ENCODE results near the gene SRP54. TPM values are rescaled to one million over a fixed set of nuclear protein-coding genes. Genes with fewer than 3 reads are reported as not detected.

The SRP54 gene
- total RNA-seq, 4 donors from 2014 or later, result 40.5 to 48.9 (median 47.1) TPM

DNA sequence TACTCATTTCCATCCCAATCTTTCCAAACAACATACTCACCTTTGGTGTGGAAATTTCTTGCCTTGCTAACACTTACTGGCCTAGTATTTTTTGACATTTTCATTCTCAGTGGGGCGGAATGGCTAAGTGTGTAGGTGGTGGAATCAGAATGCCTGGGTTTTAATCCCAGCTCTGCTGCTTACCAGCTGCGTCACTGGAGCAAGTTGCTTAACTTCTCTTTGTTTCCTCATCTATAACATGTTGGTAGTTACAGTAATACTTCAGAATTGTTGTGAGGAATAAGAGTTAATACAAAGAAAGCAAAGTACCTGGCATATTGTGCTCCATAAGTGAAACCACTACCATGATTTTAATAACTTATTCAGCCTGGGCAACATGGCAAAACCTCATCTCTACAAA is 60.3 kb downstream of the SRP54 start:
- H3K27me3 ChIP-seq, result no peaks in the 10 kb centered on the region
- no peak overlapping the region for H3K4me3 ChIP-seq
- H3K36me3 ChIP-seq, result no peaks in the 10 kb centered on the region
- no peak overlapping the region for H3K27ac ChIP-seq
- TF ChIP-seq POLR2AphosphoS5 (IDR thresholded peaks at IDR 0.05) (no peak), POLR2A (IDR thresholded peaks at IDR 0.05) (no peak), EP300 (IDR thresholded peaks at IDR 0.05) (no peak)
- TF ChIP-seq, protein P1, sequence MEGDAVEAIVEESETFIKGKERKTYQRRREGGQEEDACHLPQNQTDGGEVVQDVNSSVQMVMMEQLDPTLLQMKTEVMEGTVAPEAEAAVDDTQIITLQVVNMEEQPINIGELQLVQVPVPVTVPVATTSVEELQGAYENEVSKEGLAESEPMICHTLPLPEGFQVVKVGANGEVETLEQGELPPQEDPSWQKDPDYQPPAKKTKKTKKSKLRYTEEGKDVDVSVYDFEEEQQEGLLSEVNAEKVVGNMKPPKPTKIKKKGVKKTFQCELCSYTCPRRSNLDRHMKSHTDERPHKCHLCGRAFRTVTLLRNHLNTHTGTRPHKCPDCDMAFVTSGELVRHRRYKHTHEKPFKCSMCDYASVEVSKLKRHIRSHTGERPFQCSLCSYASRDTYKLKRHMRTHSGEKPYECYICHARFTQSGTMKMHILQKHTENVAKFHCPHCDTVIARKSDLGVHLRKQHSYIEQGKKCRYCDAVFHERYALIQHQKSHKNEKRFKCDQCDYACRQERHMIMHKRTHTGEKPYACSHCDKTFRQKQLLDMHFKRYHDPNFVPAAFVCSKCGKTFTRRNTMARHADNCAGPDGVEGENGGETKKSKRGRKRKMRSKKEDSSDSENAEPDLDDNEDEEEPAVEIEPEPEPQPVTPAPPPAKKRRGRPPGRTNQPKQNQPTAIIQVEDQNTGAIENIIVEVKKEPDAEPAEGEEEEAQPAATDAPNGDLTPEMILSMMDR (IDR thresholded peaks at IDR 0.05), result no peak
- no peak for ATAC-seq
- 94 to 100% methylated on average over 1 to 2 of the region's 2 CpGs for WGBS, 2 donors (ENCODE audit: low coverage in 1 of 2)
- H3K4me1 ChIP-seq, result peaks cover 0 to 18% (median 7%) of the 10 kb centered on the region in 3 donors
- no peaks in the 10 kb centered on the region for H3K9me3 ChIP-seq

DNA sequence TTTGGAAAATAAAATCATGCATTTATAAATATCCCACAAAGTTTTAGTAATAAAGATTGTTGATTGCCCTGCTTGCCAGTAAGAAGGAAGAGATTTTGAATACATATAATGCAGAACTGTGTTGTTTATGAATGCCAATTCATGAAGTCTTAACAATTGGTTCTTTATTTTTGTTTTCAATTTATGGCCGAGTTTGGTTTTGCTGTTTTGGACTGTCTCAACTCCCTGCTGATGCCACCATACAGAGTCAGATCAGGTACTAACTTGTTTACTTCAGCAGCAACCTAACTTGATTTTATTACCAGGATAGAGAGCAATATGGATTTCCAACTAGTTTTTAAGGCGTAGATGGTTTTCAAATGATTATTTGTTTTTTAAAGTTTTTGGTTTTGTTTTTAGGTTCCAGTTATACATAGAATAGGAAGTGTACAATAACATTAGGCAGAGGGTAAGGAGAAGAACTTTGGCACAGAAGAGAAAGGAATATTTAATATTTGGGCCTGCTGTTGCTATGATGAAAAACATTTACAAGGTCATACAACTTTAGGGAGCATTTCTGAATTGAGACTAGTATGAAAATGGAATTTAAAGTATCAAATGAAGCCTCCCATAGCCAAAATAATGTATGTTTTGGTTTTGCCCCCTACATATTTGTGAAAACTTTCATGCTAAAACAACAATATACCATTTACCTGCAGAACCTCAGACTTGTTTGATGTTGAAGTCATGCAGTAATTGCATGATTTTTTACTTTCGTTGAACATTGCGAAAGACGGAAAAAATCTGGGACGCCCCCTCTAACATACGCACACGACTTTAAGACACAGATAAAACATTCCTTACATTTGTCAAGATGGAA is 62.4 kb downstream of the SRP54 start:
- TF ChIP-seq POLR2A (IDR thresholded peaks at IDR 0.05) (no peak), POLR2AphosphoS5 (IDR thresholded peaks at IDR 0.05) (no peak), EP300 (IDR thresholded peaks at IDR 0.05) (no peak)
- TF ChIP-seq, protein P1 (IDR thresholded peaks at IDR 0.05), result no peak
- H3K9me3 ChIP-seq, result no peaks in the 10 kb centered on the region
- peaks cover 0 to 37% (median 7%) of the 10 kb centered on the region in 3 donors for H3K4me1 ChIP-seq
- H3K36me3 ChIP-seq, result peaks cover 0 to 4% of the 10 kb centered on the region in 2 donors
- peak overlapping the region; percentile 94 to 99 (median 97) for H3K27ac ChIP-seq
- no peak for ATAC-seq
- WGBS, 2 donors (ENCODE audit: low coverage in 1 of 2), result 16 to 20% methylated on average over 5 to 8 of the region's 8 CpGs
- no peaks in the 10 kb centered on the region for H3K27me3 ChIP-seq
- peak overlapping the region; percentile 72 to 93 for H3K4me3 ChIP-seq

DNA sequence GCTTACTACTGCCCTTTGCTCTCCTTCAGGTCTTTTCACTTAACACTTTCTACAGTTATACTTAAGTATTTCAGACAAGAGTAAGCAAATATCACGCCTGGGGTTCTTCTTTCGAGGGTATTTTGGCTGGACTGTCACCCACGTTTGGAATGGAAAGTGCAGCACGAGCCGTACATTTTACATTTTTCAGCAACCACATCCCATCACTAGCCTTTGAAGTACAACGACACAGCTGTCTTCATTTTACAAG is 62.9 kb downstream of the SRP54 start:
- Histone ChIP-seq H3K4me3 (peak overlapping the region; percentile 72 to 93), H3K27ac (peak overlapping the region; percentile 94 to 99 (median 97)), H3K4me1 (peaks cover 0 to 42% (median 7%) of the 10 kb centered on the region in 3 donors), H3K36me3 (peaks cover 0 to 8% of the 10 kb centered on the region in 2 donors), H3K9me3 (no peaks in the 10 kb centered on the region), H3K27me3 (no peaks in the 10 kb centered on the region)
- 0% methylated on average over 4 to 6 of the region's 6 CpGs for WGBS, 2 donors (ENCODE audit: low coverage in 1 of 2)
- ATAC-seq, result no peak
- no peak for TF ChIP-seq POLR2AphosphoS5 (IDR thresholded peaks at IDR 0.05)
- TF ChIP-seq, protein P1 (IDR thresholded peaks at IDR 0.05), result peak in 1 of 4 experiments; percentile 2

DNA sequence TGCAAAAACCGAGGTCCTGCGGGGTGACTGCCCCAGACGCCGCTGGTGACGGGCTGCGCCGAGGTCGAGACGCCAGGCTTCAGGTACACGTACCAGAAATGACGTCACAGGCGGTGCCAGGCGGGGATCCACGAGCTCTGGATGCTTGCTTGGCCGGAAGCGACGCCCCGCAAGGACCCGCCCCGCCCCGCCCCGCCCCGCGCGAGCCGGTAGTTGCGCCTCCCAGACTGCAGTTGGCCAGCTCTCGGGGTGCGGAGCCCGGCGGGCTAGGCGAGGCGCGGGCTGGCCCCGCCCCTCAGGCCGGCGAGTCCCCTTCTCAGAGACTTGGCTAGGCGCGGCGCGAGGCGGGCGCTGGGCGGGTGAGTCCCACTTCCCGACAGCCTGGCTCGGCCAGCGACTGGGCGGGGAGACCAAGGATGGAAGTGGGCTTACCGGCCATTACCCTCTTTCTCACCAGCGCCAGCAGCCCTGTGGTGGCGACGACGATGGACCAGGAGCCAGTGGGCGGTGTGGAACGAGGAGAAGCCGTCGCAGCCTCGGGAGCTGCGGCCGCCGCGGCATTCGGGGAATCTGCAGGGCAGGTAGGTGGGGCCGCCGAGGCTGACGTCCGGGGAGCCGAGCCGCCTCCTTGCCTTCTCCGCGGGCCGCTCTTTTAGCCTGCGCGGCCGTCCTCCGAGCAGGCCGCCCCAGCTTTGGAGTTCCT is 63.4 kb downstream of the SRP54 start, which contains the start of gene FAM177A1:
FAM177A1 (plus strand) TSS at position 225 of the 703 bp plus-strand sequence; CDS start at position 417, 192 bp downstream.
- WGBS, 2 donors (ENCODE audit: low coverage in 1 of 2), result 0% methylated on average over 2 to 15 of the region's 77 CpGs
- Histone ChIP-seq H3K9me3 (no peaks in the 10 kb centered on the region), H3K4me1 (peaks cover 0 to 47% (median 7%) of the 10 kb centered on the region in 3 donors), H3K27ac (peak within 1 kb of the TSS; percentile 94 to 99 (median 97)), H3K36me3 (peaks cover 0 to 8% of the 10 kb centered on the region in 2 donors), H3K4me3 (peak within 1 kb of the TSS; percentile 72 to 93), H3K27me3 (no peaks in the 10 kb centered on the region)
- ATAC-seq, result peak; percentile 98
- TF ChIP-seq POLR2A (IDR thresholded peaks at IDR 0.05) (peak; percentile 81 to 86), POLR2AphosphoS5 (IDR thresholded peaks at IDR 0.05) (peak; percentile 83), EP300 (IDR thresholded peaks at IDR 0.05) (no peak)
- TF ChIP-seq, protein P1 (IDR thresholded peaks at IDR 0.05), result peak in 3 of 4 experiments; percentile 1 to 26 (median 12)

All from gastroesophageal sphincter (tissue), 4 donors.